GM19193 (cell line): ENCODE results near the gene FRMPD4.

ENCODE experiments used
- POLR2A ChIP-seq: IDR thresholded peaks from 4 replicates; pipeline ENCODE4 v1.6.1; 2011; ENCODE audit not compliant: insufficient read depth, insufficient read length; ENCODE audit errors: extremely low read depth

FRMPD4 gene

DNA sequence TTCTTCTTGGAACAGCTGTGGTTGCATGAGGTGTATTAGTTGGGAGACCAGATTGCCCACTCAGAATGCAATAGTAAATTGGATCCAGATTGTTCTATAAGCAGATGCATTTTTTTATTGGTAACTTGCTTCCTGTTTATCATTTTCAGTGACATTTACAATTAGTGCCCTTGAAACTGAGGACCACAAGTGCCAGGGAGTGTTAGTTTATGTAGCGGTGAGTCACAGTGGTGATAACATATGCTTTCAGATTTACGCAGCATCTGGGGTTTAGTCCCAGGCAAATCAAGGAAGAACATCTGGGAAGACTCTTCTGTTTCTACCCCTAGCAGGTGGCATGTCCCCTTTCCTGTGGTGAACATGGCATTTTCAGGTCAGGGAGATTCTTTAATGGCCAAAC, 24.1 kb downstream of the FRMPD4 start:
- no peak for TF ChIP-seq POLR2A

DNA sequence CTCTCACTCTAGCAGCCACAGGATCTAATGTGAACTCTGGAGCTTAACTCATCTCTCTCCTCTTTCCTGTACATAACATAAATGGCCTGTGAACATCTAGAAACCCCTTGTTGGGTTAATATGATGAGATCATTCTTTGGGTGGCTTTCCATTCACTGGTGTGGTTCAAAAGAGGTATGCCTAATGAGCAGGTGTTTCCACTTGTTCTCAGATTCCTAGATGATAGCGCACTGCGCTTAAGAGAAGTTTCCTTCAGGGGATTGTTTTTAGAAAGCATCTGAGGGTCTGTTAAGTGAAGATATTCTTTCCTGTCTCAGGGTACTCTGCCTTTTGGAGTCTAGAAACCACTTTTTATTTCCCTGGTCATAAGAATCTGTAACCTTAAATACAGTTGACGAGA, 32.5 kb downstream of the FRMPD4 start:
- no peak for TF ChIP-seq POLR2A

- no peak for TF ChIP-seq POLR2A
These were observed 36.1 kb downstream of the FRMPD4 start for GRCh38 chrX:12174358-12174757.

- TF ChIP-seq POLR2A, result no peak
These were observed 58.8 kb downstream of the FRMPD4 start for GRCh38 chrX:12197030-12197429.

DNA sequence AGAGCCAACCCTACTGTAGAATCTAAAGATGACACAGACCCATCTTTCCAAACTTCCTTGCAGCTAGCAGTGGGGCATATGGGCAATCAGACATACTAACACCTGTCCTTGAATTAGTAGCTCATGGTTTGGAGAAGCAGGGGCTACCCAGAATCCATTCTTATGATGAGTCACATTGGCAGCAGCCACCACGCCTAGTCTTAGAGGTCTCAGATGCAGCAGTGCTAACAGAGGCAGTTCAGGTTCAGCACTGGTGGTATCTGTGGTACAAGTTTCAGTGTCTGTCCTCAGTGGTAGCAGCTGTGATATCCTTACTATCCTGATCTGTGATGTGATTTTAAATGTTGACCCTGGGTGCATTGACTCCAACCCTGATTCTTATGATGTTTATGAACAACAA, 68.1 kb downstream of the FRMPD4 start:
- no peak for TF ChIP-seq POLR2A

- TF ChIP-seq POLR2A, result no peak
These were observed 72.0 kb downstream of the FRMPD4 start for GRCh38 chrX:12210196-12210815.

- no peak for TF ChIP-seq POLR2A
These were observed 72.7 kb downstream of the FRMPD4 start for GRCh38 chrX:12210971-12211370.

DNA sequence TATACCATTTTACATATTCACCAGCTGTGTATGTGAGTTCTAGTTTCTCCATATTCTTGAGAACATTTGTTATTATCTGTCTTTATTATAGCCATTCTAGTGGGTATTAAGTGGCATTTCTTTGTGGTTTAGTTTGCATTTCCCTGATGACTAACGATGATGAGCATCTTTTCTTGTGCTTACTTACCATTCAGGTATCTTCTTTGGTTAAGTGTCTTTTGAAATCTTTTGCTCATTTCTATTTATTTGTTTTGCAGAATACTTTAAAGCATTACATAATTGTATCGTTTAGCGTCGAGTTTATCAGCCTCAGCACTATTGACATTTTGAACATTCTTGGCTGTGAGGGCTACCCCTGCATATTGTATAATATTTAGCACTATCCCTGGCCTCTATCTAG, 85.4 kb downstream of the FRMPD4 start:
- no peak for TF ChIP-seq POLR2A

DNA sequence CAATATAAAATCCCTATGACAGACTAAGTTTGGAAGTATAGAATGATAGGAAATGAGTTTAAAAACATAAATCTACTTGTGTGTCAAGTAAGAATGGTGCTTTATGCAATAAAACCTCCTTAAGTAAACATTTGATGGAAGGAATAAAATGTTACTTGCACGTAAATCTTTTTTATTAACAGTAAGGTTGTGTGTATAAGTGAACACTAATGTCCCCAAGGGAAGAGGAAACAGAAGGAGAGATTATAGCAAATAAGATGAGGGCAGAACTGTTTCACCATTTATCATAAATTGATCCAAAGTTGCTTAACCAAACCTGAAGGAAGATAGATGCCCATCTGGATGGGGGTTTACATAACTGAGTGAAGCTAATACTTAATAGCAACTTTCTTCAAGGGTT, 86.8 kb downstream of the FRMPD4 start:
- TF ChIP-seq POLR2A, result no peak

DNA sequence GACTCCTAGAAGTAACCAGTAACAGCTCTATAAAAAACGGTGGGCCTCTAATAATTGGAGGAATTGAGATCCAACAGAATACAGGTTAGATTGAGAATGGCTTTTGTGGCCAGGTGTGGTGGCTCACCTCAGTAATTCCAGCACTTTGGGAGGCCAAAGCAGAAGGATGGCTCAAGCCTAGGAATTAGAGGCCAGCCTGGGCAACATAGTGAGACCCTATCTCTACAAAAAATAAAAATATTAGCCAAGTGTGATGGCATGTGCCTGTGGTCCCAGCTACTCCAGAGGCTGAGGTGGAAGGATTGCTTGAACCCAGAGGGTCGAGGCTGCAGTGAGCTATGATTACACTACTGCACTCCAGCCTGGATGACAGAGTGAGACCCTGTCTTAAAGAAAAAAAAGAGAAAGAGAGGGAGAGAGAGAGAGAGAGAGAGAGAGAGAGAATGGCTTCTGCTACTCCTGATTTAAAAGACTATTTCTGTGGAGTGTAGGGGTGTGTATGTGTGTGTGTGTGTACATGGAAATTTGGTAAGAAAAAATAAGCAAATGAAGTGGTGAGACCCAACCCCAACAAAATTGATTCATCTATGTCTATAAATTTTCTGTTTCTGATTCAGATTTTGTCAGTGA, 89.3 kb downstream of the FRMPD4 start:
- TF ChIP-seq POLR2A, result no peak

DNA sequence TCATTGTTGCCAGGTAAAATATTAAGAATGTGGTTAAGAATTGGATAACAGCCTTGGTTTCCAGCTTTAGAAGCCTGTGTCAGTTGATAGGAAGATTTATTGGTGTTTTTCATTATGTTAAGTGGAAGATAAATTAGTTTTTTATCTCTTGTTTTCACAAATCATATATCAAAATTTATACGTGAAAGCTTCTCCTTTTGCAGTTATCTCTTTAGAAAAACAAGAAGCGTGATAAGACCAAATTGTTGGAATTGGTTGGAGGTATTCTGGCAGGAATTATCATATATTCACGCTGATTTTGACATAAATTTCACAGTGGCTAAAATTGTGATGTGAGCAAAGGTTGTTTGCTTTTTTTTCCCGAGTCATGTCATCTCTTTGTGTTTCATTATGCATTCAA, 90.6 kb downstream of the FRMPD4 start:
- TF ChIP-seq POLR2A, result no peak

DNA sequence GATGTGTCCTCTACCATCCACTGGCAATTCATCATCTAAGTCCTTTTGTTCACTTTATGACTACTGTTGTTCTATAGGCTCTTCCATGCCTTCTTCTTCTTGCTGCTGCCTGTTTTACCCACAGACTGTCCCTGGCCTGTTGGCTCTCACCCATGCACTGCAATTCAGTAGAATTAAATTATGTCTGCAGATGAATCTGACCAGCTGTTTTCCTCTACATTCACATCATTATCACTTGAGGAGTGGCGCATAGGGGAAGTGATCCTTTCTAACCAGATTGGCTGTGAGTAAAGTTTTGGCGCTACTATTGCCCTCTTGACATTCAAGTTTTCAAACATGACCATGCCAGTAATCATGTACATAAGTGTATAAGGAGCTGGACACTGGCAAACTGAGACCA, 91.7 kb downstream of the FRMPD4 start:
- TF ChIP-seq POLR2A, result no peak

DNA sequence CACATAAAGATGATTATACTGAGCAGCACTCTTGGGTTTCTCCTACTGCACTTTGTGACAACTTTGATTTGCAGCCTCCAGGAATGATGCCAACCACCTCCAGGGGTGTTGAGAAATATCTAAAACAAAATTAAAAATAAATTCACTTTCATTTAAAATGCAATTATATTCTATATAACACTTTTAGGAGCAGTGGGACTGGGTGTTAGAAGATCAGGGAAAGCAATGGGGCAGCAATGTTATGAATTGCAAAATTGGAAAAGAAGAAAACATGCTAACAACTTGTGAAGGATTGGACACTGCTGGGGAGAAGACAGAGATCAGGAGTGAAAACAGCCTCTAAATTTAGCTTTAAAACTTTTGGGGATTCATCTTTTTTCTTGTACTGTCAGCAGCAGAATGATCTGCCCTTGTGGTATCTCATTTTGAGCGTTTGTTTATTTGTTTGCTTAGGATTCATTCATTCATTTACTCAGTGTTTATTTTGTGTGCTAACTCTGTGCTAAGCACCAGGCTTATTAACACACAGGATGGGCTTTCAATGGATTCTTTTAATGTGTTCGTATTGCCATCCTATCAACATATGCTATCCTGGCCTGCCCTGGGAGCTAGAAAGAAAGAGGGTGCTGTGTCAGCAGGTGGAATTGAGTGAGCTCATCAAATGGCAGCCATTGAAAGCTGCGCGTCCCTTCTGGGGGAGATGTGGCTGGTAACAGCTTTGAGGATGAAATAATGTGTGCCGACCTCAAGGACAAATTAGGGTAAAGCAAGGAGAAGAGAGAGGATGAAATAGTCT, 96.5 kb downstream of the FRMPD4 start:
- no peak for TF ChIP-seq POLR2A

DNA sequence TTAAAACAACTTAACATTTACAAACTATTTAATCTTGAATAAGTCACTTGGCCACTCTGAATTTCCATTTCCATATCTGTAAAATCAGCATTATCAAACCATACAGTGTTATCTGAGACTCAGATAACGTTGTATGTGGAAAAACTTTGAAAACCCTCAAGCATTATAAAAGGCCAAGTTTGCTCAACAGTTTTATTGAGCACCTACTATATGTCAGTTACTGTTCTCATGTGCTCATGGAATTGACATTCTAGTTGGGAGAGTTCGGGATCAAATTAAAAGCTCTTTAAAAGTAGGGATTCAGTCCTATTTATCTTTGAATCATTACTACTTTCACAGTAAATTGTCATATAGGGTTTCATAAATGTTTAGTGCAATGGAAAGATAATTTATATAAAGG, 97.9 kb downstream of the FRMPD4 start:
- TF ChIP-seq POLR2A, result no peak

DNA sequence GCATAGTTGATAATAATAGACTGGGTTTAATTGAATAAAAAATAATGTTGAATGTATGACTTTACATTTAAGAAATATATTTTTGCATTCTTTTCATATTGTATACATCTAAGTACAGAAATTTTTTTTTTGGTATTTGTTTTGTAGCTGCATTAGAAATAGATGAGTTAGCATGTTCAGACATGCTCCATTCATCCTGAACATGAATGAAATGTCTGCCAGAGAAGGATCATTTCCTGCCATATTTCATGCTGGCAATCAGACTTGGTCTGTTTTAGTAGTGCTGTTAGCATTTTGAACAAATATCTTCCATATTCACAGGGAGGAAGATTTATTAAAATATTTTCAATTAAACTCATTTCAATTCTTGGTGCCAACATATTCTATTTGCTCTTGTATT, 98.9 kb downstream of the FRMPD4 start:
- no peak for TF ChIP-seq POLR2A

DNA sequence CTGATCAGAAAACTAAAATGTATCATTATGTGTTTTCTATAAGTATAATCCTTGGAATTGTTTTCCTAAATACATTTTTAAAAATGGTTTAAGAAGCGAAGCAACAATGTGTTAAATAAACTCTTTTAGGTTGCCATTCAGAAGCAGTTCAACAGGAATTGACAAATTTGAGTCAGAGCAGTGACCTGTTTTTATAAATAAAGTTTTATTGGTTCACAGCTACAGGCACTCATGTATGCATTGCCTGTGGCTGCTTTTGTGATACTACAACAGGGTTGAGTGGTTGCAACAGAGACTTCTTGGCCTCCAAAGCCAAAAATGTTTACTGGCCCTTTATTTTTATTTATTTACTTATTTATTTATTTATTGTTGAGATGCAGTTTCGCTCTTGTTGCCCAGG, 99.5 kb downstream of the FRMPD4 start:
- TF ChIP-seq POLR2A, result no peak
